ENCODE measurements around the gene PPP1R11.
"Not testable (repeated sequence)": the region's sequence is repeated elsewhere in the genome, so short reads cannot be mapped to it uniquely, and the experiment has no call there.

Gene PPP1R11

DNA sequence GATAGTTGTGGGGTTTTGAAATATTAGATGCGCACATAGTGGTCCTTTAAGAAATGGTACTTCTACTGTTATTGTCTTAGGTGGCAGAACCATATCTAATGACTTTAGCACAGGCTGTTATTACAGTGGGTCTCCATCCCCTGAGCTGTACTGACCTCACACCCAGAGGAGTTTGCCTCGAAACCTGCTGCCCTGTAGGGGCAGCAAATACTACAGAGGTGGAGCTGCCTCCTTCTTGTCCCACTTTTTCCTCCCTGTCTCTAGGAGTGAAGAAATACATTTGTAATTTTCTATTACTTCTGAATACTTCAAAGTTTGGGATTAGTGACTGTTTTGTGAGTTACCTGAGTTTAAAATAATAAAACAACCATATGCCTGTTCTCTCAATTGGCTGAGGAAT, 37.7 kb downstream of the PPP1R11 start:
- TF ChIP-seq JUND (IDR thresholded peaks at IDR 0.05; ENCODE audit: low read depth): no peak
- no peak for DNase-seq (ENCODE audit: low read depth in 1 of 2, low spot score in 1 of 2)
- in situ Hi-C loops (cut with HindIII; ENCODE audit: low pct_unique_long_range_greater_than_20kb, low sequenced_read_pairs): no loop called here

- in situ Hi-C loops (cut with HindIII; ENCODE audit: low pct_unique_long_range_greater_than_20kb, low sequenced_read_pairs): no loop called here
- no peak for TF ChIP-seq JUND (IDR thresholded peaks at IDR 0.05; ENCODE audit: low read depth)
- no peak for DNase-seq (ENCODE audit: low read depth in 1 of 2, low spot score in 1 of 2)
Measured at GRCh38 chr6:30111266-30111856, 44.4 kb downstream of the PPP1R11 start.

DNA sequence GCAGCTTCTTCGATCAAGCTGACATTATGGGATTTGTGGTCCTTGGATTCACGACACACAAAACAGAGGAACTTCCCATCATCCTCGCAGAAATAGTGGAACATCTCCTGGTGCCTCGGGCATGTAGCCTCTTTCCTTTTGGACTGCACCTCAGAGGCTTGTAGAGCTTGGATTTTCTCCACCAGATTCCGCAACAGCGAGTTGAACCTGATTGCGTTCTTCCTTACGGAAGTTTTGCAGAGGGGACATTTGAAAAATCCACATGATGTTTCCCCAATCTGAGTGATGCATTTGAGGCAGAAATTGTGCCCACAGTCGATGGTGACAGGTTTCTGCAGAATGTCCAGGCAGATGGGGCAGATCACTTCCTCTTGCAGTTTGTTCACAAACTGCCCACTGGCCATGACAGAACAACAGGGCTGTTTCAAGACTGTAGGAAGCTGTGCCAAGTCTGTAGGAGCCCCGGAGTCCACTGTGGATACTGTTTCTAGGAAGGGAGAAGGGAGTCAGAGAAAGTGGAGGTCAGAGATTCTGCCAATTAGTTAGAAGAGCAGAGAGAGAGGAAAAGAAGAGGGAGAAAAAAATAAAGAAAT, 45.5 kb downstream of the PPP1R11 start:
- in situ Hi-C loops (cut with HindIII; ENCODE audit: low pct_unique_long_range_greater_than_20kb, low sequenced_read_pairs): no loop called here
- no peak for TF ChIP-seq JUND (IDR thresholded peaks at IDR 0.05; ENCODE audit: low read depth)
- DNase-seq (ENCODE audit: low read depth in 1 of 2, low spot score in 1 of 2): no peak

GRCh38 chr6:30113003-30113759, 46.2 kb downstream of the PPP1R11 start, which contains the start of gene TRIM31:
TRIM31 (minus strand) TSS chr6:30113090; CDS start chr6:30112805, 285 bp downstream.
- no peak for TF ChIP-seq JUND (IDR thresholded peaks at IDR 0.05; ENCODE audit: low read depth)
- in situ Hi-C loops (cut with HindIII; ENCODE audit: low pct_unique_long_range_greater_than_20kb, low sequenced_read_pairs): no loop called here
- no peak for DNase-seq (ENCODE audit: low read depth in 1 of 2, low spot score in 1 of 2)

DNA sequence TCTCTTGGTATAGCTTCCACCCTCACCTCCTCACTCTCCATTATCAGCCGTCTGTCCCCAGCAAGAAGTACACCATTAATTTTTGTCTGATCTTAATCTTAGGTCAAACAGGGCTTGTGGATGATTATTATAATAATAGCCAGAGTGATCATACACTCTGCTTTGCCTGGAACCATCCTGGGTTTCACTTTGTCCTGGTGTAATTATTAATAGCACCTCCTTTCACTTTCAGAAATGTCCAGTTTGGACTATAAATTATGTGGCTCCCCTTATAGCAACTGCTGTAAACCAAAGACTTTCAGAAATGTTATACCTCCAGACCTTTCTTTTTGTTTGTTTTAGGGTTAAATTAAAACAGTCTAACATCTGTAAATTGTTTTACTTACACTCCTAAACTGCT, 46.8 kb downstream of the PPP1R11 start:
- DNase-seq (ENCODE audit: low read depth in 1 of 2, low spot score in 1 of 2): no peak
- in situ Hi-C loops (cut with HindIII; ENCODE audit: low pct_unique_long_range_greater_than_20kb, low sequenced_read_pairs): no loop called here

GRCh38 chr6:30116724-30117123, 49.7 kb downstream of the PPP1R11 start:
- no peak for DNase-seq (ENCODE audit: low read depth in 1 of 2, low spot score in 1 of 2)
- in situ Hi-C loops (cut with HindIII; ENCODE audit: low pct_unique_long_range_greater_than_20kb, low sequenced_read_pairs): no loop called here
- TF ChIP-seq JUND (IDR thresholded peaks at IDR 0.05; ENCODE audit: low read depth): no peak

More for the DNA sequence above, 46.8 kb downstream of the PPP1R11 start:
- TF ChIP-seq JUND (IDR thresholded peaks at IDR 0.05; ENCODE audit: low read depth): no peak

- DNase-seq (ENCODE audit: low read depth in 1 of 2, low spot score in 1 of 2); in situ Hi-C loops (cut with HindIII; ENCODE audit: low pct_unique_long_range_greater_than_20kb, low sequenced_read_pairs): not testable (repeated sequence)
Measured at GRCh38 chr6:30118691-30119090, 51.7 kb downstream of the PPP1R11 start.
